Right lobe of liver (tissue), 4 donors: ENCODE results near the gene ZBTB8B.

Experiments used
- POLR2A ChIP-seq: fragments of 450-650 bp; IDR thresholded peaks from one replicate; pipeline ENCODE4 v1.6.1; 2017; ENCODE audit warnings: antibody characterized with exemption, mild to moderate bottlenecking
- TF ChIP-seq, protein P1 (sequence below), 4 donors: fragments of 200-600 bp in 3 of 4; fragments of 450-650 bp in 1 of 4; IDR thresholded peaks; one replicate each; pipeline versions ENCODE4 v1.5.1 to v1.8.0; 2016 to 2022; ENCODE audit warnings: antibody characterized with exemption in 4 of 4, mild to moderate bottlenecking in 2 of 4
- donor health status: DM: no; HTN: no; CAD: no.
- donor health status: DM: no; HTN: no; CAD: no.
- donor health status: DM: no; HTN: yes; CAD: no.

DNA sequence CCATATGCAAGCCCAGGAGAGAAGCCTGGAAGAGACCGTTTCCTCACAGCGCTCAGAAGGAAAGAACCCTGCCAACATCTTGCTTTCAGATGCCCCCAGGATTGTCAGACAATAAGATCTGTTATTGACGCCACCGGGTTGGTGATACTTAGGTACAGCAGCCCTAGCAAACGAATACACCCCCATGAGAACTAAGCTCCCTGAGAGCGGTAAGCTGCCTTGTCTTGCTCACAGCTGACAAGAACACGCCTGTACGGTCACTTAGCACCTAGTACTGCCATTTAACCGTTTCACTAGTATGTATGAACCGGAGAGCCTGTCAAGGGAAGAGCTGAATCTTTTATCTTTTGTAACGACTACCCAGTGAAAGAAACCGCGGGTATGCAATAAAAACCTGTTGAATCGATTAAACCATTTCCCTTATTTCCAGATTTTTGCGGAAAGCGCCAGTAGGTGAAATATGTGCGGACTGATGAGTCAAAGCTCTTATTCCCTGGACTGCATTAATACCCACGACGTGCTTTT is 619 bp upstream of the ZBTB8B start:
- TF ChIP-seq, protein P1, sequence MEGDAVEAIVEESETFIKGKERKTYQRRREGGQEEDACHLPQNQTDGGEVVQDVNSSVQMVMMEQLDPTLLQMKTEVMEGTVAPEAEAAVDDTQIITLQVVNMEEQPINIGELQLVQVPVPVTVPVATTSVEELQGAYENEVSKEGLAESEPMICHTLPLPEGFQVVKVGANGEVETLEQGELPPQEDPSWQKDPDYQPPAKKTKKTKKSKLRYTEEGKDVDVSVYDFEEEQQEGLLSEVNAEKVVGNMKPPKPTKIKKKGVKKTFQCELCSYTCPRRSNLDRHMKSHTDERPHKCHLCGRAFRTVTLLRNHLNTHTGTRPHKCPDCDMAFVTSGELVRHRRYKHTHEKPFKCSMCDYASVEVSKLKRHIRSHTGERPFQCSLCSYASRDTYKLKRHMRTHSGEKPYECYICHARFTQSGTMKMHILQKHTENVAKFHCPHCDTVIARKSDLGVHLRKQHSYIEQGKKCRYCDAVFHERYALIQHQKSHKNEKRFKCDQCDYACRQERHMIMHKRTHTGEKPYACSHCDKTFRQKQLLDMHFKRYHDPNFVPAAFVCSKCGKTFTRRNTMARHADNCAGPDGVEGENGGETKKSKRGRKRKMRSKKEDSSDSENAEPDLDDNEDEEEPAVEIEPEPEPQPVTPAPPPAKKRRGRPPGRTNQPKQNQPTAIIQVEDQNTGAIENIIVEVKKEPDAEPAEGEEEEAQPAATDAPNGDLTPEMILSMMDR (IDR thresholded peaks at IDR 0.05): no peak
- TF ChIP-seq POLR2A: no peak
